HG03342 (cell line): ENCODE measurements around the gene ANKRD18A.

Source experiments
- ATAC-seq: cut with Tn5 transposase; IDR thresholded peaks from one replicate; pipeline ENCODE4 v1.9.1; 2021; ENCODE audit warnings: mild to moderate bottlenecking, moderate library complexity; ENCODE audit not compliant: unreplicated experiment

ANKRD18A gene

DNA sequence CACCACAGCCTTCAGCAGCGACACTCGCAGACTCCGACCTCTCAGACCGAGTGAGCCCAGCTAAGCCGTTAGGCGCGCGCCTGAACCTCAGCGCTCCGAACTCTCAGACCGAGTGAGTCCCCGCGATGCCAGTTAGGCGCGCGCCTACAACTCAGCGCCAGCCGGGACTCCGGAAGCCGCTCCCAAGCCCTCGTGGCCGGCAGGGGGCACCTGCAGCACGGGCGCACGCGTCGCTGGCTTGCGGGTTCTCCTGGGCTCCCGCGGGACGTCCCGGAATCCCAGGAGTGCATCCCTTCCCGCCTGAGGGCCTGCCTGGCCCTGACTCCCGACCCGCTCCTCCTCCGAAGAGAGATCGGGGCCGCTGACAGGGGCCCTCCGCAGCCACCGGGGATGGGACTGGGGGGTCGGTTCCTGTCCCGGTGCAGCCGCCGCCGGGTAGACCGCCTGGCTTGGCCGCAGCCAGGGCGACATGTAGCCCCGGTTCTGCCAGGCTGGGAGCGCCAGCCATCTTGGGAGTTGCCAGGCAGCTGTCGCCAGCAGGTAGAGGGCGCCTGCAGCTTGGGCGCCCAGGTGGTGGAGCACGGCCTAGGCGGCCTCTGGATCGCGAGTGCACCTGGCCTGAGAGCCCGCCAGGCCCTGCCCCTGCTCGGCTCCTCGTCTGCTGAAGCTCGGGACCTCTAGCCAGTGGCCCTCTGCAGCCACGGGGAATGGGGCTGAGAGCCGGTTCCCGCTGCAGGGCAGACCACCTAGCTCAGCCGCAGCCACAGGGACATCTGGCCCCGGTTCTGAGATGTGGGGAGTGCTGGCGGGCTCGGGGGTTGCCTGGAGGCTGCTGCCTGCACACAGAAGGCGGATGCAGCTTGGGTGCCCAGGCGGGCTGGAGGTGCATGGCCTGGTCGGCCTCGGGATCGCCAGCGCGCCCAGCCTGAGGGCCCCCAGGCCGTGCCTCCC, at the start of gene ANKRD18A:
Gene ANKRD18A (minus strand): TSS at position 114 of the 951 bp plus-strand sequence. CDS start 311 bp downstream, outside the sequence.
- peak; percentile 70 for ATAC-seq

DNA sequence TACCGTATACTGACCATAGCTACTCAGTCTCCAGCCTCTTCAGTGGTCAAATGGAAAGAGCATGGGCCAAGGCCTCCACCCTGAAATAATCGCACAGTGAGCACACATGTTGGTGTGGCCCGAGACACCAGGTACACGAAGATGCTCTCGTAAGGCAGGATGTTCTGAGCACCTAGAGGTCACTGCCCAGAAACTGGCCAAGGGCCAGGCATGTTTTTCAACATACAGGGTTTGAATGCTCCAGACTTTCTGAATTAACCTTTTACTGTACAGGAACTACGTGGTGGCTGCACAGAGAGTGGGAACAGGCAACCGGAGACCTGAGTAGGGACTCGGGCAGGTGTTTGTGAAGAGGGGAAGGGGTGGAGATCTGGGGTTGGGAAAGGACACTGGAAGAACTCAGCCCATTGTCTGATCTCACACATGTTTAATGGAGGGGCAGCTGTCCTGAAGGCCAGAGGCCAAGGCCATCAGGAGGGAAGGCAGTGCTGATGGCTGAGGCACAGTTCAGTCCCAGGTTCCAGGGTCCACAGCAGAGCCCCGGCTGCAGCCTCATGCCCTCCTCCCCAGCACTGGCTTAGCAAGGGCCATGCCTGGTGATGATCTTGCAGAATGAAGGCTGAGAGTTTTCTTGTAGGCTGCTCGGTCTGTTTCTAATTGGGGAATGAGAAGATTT, 48.5 kb upstream of the ANKRD18A start:
- ATAC-seq: no peak

DNA sequence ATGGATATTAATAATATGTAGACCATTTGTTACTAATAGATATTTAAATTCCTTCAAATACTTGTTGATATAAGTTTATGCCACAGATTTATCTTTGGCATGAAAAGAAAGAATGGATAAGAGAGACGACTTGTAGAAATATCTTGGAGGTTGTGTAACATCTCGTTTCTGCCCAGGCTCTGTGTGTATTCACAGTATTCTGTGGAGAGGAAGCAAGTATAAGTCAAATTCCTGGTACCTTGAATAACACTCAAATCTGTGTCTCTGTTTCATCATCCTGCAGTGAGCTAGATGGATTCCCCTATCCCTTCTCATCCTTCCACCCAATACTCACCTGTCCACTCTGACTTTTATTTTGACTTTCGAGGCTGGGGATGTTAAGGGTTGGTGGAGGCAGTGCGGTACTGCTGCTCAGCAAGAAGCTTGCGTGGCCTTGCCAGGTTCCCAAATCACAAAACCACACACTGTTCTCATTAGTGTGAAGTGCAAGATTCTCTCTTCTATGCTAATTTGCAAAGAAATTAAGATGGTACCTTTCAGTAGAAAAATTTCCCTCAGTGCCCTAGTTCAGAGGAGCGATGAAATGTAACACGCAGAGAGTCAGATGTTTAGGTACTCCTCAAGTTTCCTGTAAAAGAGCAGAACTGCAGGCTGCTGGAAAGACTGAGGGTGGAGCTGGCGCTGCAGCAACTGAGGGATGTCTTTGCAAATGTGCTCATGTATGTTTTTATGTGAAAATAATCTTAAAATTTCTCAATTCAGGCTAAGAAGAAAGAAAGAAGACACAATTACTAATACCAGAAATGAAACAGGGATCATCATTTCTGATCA, 42.6 kb upstream of the ANKRD18A start:
- no peak for ATAC-seq

DNA sequence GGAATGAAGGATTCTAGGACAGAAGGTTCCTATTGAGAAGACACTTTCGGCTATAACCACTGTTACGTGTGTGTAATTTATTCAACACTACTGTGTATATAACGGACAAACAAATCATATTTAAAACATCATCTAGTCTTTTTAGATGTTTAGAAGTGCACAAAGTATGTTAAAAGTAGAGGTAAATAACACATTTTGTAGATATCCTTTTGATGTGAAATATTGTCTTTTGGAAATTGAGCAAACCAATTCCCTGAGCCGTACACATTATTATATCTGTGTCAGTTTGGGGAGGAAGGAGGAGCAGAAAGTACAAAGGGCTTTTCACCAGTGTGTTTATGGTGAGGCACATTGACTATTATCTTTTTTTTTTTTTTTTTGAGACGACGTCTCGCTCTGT, 39.1 kb upstream of the ANKRD18A start:
- ATAC-seq: no peak

DNA sequence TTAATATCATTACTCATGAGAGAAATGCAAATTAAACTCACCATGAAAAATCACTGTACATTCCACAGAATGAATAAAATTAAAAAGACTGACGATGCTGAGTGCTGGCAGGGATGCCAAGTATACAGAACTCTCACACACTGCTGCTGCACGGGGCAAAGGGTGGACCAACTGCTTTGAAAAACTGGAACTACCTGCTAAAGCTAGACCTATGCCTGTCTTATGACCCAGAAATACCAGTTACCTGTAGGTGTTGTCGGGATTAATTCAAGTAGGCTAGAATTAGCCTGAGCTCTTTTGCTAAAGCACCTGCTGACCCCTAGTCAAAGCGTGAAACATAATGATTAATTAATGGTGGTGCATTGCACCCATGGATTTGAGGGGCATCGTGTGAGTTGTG, 36.5 kb upstream of the ANKRD18A start:
- no peak for ATAC-seq

DNA sequence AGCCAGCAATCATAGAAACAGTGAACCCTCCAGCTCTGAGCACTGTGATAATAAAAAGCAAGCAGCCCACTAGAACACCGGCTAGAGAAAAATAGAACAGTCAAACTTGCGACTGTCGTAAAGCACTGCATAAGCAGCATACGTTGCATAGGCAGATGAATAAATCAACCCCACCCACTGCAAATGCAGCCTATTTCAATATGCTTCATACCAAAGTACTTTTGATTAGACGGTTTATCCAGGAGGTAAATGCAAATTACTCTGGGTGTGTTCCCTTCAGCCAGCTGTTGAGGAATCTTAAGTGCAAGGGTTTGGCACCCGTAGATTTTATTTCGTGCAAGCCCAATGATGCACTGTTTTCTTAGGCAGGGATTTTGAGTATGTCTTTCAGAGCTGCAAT, 32.1 kb upstream of the ANKRD18A start:
- ATAC-seq: no peak

DNA sequence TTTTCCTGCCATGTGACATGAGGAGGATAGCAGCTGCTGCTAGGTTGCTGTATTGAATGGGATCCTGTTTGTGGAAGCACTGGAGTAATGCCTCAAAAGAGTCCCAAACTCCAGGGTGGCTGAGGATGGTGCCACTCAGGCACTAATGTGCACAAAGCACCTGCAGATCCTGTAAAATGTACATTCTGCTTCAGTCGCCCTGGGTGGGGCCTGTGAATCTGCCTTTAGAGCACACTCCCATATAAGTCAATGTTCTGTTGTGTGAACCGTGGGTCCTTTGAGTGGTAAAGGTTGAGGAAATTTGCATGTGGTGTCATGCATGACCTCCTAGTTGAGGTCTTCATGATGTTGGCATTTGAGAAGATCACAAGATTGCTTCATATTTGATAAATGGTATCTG, 31.6 kb upstream of the ANKRD18A start:
- no peak for ATAC-seq

DNA sequence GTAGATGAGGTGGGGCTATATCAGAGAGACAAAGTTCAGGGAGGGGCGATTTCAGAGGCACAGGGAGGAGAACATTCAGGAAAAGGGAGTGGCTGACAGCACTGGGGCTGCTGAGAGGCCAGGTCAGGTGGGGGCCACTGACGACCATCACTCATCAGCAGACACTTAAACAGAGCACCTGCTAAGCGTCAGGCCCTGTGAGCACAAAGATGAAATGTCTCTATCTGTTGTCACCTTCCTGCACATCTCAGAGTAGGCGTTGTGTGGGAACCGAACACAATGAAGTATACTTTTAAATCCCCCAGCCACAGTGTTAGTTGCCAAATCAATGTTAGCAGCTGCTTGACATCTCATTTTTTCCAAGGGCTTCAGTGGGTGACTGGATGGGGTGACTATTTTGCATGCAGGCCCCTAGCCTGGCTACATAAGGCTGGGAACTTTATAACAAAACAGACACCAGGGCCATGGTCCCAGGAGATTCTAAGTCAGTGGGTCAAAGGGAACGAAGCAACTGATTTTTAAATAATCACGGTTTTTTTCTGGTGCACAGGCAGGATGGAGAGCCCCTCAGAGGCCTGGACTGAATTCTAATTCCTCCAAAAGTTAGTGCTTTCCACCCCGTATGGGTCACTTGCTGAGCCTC, 31.1 kb upstream of the ANKRD18A start:
- no peak for ATAC-seq

DNA sequence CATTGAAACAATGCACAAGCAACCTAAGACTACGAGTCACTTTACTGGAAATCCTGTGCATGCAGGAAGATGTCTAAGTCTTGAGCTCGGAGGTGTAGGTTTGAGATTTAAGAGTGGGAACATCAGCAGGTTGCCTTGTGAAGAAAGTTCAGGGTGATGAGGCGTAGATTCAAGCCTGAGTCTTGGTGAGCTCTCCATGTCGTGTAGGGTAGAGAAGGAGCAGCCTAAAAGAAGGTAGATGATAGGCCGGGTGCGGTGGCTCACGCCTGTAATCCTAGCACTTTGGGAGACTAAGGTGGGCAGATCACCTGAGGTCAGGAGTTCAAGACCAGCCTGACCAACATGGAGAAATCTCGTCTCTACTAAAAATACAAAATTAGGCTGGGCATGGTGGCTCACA, 30.2 kb upstream of the ANKRD18A start:
- ATAC-seq: no peak

DNA sequence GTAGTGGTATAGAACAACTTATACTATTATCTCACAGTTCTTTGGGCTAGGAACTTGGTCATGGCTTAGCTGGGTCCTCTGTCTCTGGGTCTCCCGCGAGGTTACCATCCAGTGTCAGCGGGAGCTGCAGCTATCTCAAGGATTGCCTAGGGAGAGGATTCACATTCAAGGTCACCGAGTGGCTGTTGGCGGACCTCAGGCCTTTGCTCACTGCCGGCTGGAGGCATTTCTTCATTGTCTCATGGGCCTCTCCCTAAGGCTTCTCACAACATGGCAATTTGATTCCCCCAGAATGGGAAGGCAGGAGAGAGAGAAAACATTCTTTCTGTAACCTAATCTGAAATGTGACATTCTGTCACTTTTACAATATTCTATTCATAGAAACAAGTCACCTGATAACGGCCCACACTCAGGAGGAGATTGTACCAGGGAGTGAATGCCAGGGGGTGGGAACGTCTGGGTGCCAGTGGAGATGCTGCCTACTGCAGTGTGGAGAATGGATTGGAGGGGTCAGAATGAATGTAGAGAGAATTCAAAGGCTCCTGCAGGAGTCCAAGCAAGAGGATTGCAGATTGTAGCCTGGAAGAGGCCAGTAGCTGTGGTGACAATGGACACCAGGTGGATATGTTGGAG, 29.5 kb upstream of the ANKRD18A start:
- ATAC-seq: no peak

DNA sequence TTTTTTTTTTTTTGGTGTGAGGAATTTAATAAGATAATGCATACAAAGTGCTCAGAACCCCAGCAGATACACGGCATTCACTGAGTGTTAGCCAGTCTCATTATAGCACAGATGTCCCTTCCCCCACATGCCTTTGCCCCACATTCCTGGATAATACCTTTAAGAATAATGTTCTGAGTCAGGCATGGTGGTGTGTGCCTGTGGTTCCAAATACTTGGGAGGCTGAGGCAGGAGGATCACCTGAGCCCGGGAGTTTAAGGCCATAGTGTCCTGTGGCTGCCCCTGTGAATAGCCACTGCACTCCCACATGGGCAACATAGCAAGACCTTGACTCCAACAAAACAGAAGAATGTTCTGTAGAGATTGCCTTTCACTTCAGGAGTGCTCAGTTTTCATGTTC, 24.2 kb upstream of the ANKRD18A start:
- ATAC-seq: no peak

DNA sequence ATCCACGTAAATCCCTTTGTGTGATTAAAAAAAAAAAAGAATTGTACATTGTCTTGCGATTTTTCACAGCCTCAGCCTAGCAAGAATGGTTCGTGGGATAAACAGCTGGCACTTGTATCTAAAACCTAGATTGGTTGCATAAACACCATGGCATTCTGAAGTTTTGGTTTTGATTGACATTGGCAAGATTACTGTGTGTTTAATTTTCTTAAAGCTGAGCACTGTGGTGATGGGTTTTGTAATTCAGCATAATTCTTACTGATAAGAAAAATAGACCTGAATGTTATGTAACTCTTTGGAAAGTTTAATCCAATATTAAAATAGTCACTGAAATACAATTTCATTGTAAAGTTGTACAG, 23.4 kb upstream of the ANKRD18A start:
- no peak for ATAC-seq

DNA sequence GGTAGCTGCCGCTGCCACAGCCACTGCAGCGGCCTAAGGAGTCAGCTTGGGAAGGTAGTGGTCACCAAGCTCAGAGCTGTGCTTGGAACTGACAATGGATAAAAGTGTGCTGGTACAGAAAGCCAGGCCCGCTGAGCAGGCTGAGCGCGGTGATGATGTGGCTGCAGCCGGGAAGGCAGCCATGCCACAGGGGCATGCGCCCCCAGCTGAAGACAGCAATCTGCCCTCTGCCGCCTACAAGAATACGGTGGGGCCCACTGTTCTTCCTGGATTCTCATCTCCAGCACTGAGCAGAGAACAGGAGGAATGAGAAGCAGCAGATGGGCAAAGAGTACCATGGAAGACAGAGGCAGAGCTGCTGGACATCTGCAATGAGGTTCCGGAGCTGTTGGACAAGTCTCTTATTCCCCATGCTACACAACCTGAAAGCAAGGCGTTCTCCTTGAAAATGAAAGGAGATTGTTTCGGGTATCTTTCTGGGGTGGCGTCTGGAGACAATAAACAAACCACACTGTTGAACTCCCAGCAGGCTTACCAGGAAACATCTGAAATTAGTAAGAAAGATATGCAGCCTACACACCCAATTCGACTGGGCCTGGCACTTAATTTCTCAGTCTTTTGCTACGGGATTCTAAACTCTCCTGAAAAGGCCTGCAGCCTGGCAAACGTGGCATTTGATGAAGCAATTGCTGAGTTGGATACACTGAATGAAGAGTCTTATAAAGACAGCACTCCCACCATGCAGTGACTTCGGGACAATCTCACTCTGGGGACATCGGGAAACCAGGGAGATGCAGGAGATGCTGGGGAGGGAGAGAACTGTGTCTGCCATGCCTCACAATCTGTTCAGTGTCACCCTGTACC, 22.8 kb upstream of the ANKRD18A start:
- no peak for ATAC-seq

DNA sequence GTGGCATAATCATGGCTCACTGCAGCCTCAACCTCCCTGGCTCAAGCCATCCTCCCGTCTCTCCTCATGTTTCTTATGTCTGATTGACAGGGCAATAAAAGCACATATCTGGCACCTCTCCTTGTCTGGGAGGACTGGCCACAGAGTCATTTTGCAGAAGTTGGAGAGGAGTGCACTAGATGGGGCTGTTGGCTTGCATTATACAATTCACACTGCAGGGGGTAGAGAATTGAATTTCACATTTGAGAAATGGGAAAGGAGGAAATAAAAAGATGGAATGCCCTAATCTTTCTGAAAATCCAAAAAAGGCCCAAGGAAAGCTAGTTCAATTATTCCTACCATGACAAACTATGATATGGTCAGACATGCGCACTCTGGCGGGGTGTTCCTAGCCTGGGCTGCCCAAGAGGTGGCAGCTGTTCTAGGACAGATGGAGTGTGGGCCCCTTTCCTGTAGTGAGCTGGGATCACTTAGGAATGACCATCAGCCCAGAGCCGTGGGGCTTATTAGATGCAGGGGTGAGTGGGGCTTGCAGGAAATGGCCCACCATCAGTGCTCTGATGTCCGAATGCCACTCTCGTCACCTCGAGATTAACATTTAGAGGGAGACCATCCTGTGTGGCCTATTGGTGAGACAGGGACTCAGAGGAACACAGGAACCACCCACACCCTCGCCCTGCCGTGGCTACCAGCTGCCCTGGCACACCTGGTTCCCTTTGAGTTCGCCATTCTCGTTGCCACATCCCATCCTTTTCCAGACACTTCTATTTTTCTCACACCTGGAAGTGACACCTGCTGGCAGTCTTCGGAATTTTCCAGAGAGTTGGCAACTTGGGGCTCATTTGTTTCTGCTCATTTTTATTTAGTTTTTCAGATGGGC, 21.8 kb upstream of the ANKRD18A start:
- no peak for ATAC-seq

DNA sequence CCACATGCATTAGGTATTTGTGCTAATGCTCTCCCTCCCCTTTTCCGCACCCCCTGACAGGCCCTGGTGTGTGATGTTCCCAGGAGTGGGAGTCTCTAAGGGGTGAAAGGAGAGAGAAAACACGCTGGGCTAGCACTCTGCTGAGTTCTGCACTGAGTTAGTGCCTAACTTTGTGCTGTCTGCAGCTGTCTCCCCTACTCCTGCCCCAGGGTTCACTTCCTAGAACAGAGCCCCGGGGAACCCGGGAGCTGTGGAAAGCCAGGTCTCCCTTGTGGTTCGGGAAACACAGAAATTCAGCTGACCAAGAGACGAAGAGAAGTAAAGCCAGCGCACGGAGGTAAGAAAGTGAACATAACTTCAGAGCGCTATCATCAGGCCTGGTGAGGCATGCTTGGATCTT, 20.7 kb upstream of the ANKRD18A start:
- ATAC-seq: no peak

DNA sequence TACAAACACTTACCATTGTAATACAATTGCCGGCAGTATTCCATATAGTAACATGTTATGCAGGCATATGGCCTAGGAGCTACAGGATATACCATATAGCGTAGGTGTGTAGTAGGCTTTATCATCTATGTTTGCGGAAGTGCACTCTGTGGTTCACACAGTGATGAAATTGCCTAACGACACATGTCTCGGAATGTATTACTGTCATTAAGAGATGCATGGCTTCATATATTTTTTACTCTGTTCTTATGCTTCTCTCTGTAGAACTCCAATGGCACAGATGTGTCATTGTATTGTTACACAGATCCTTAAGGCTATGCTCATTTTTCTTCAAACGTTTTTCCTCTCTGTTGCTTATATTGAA, 19.2 kb upstream of the ANKRD18A start:
- no peak for ATAC-seq

DNA sequence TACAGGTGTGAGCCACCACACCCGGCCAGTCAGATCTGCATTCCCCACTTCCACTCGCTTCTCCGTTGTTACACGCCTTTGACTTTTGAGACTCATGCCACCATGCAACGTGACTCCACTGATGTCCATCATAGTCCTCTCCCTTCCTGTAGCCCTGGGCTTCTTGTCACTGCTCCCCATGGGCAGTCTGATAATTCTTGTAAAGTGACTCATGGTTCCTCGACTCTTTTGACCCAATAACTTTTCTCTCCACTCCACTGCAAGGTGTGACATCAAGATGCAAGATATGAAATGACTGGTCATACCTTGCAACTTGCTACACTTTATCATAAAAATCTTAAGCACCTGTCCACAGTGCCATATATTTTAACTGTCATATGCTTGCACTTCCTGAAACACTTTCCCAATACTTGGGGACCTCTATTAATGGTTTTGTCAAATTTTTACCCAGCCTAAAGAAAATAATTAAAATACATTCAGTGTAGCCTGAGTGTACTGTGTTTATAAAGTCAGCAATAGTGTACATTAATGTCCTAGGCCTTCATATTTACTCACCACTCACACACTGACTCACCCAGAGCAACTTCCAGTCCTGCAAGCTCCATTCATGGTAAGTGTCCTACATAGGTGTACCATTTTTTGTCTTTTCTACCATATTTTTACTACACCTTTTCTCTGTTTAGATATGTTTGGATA, 18.6 kb upstream of the ANKRD18A start:
- no peak for ATAC-seq

DNA sequence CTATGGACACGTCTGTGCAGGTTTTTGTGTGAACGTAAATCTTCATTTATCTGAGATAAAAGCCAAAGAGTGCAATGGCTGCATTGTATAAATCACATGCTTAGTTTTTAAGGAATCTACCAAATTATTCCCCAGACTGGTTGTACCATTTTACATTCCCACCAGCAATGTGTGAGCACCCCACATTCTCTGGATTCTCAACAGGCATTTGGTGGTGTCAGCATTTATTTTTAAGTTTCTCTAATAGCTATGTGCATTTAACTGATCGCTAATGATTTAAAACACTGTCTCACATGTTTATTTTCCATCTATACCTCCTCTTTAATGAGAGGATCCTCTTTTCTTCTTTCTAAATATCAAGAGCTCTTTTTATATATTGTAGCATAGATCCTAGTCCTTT, 13.9 kb upstream of the ANKRD18A start:
- no peak for ATAC-seq
